Measurements from ENCODE around the gene USP25. TPM values are rescaled to one million over a fixed set of nuclear protein-coding genes. Genes with fewer than 3 reads are reported as not detected.

The USP25 gene
- polyA plus RNA-seq, 3 donors = 51.2 to 60.9 (median 54.4) TPM

GRCh38 chr21:15839601-15840000 lies 109.8 kb downstream of the USP25 start:
- DNase-seq (ENCODE audit: extremely low read depth in 1 of 11, low read depth in 9 of 11, low spot score in 4 of 11) = no peak

- no peak for DNase-seq (ENCODE audit: extremely low read depth in 1 of 11, low read depth in 9 of 11, low spot score in 4 of 11)
These were observed 110.6 kb downstream of the USP25 start for GRCh38 chr21:15840406-15840805.

GRCh38 chr21:15841856-15842564 lies 112.2 kb downstream of the USP25 start:
- no peak for DNase-seq (ENCODE audit: extremely low read depth in 1 of 11, low read depth in 9 of 11, low spot score in 4 of 11)

GRCh38 chr21:15842565-15842880 lies 112.7 kb downstream of the USP25 start:
- no peak for DNase-seq (ENCODE audit: extremely low read depth in 1 of 11, low read depth in 9 of 11, low spot score in 4 of 11)

- no peak for DNase-seq (ENCODE audit: extremely low read depth in 1 of 11, low read depth in 9 of 11, low spot score in 4 of 11)
These were observed 114.0 kb downstream of the USP25 start for GRCh38 chr21:15843766-15844165.

GRCh38 chr21:15848634-15849560 lies 119.1 kb downstream of the USP25 start:
- DNase-seq (ENCODE audit: extremely low read depth in 1 of 11, low read depth in 9 of 11, low spot score in 4 of 11) = no peak

- DNase-seq (ENCODE audit: extremely low read depth in 1 of 11, low read depth in 9 of 11, low spot score in 4 of 11) = no peak
These were observed 120.1 kb downstream of the USP25 start for GRCh38 chr21:15849927-15850326.

GRCh38 chr21:15850645-15851044 lies 120.9 kb downstream of the USP25 start:
- no peak for DNase-seq (ENCODE audit: extremely low read depth in 1 of 11, low read depth in 9 of 11, low spot score in 4 of 11)

GRCh38 chr21:15852146-15852545 lies 122.4 kb downstream of the USP25 start:
- no peak for DNase-seq (ENCODE audit: extremely low read depth in 1 of 11, low read depth in 9 of 11, low spot score in 4 of 11)

- DNase-seq (ENCODE audit: extremely low read depth in 1 of 11, low read depth in 9 of 11, low spot score in 4 of 11) = no peak
These were observed 123.3 kb downstream of the USP25 start for GRCh38 chr21:15853126-15853525.

- DNase-seq (ENCODE audit: extremely low read depth in 1 of 11, low read depth in 9 of 11, low spot score in 4 of 11) = no peak
These were observed 127.0 kb downstream of the USP25 start for GRCh38 chr21:15856813-15857212.

- DNase-seq (ENCODE audit: extremely low read depth in 1 of 11, low read depth in 9 of 11, low spot score in 4 of 11) = no peak
These were observed 128.0 kb downstream of the USP25 start for GRCh38 chr21:15857740-15858139.

GRCh38 chr21:15860541-15860940 lies 130.8 kb downstream of the USP25 start:
- DNase-seq (ENCODE audit: extremely low read depth in 1 of 11, low read depth in 9 of 11, low spot score in 4 of 11) = no peak

- no peak for DNase-seq (ENCODE audit: extremely low read depth in 1 of 11, low read depth in 9 of 11, low spot score in 4 of 11)
These were observed 139.2 kb downstream of the USP25 start for GRCh38 chr21:15868940-15869339.

- DNase-seq (ENCODE audit: extremely low read depth in 1 of 11, low read depth in 9 of 11, low spot score in 4 of 11) = no peak
These were observed 141.0 kb downstream of the USP25 start for GRCh38 chr21:15870819-15871218.

GRCh38 chr21:15872236-15872635 lies 142.5 kb downstream of the USP25 start:
- no peak for DNase-seq (ENCODE audit: extremely low read depth in 1 of 11, low read depth in 9 of 11, low spot score in 4 of 11)

- DNase-seq (ENCODE audit: extremely low read depth in 1 of 11, low read depth in 9 of 11, low spot score in 4 of 11) = no peak
These were observed 144.8 kb downstream of the USP25 start for GRCh38 chr21:15874615-15875014.

GRCh38 chr21:15875286-15875685 lies 145.5 kb downstream of the USP25 start:
- no peak for DNase-seq (ENCODE audit: extremely low read depth in 1 of 11, low read depth in 9 of 11, low spot score in 4 of 11)

GRCh38 chr21:15893902-15894301 lies 164.1 kb downstream of the USP25 start:
- DNase-seq (ENCODE audit: extremely low read depth in 1 of 11, low read depth in 9 of 11, low spot score in 4 of 11) = no peak

- DNase-seq (ENCODE audit: extremely low read depth in 1 of 11, low read depth in 9 of 11, low spot score in 4 of 11) = peak in 1 of 11 donors; percentile 17
These were observed 164.8 kb downstream of the USP25 start for GRCh38 chr21:15894596-15894995.
